ENCODE measurements around the gene ACRV1.
"Not testable (repeated sequence)": the region's sequence is repeated elsewhere in the genome, so short reads cannot be mapped to it uniquely, and the experiment has no call there.

The ACRV1 gene

GRCh38 chr11:125680747-125681146, at the start of gene ACRV1:
ACRV1 (minus strand) TSS chr11:125680847; CDS start chr11:125680780, 67 bp downstream.
- DNase-seq (ENCODE audit: low spot score) = no peak

- DNase-seq (ENCODE audit: low spot score) = no peak
These were observed 48.3 kb upstream of the ACRV1 start for GRCh38 chr11:125728969-125729368.

- DNase-seq (ENCODE audit: low spot score) = no peak
These were observed 43.5 kb upstream of the ACRV1 start for GRCh38 chr11:125724125-125724524.

GRCh38 chr11:125720781-125721180, 40.1 kb upstream of the ACRV1 start:
- DNase-seq (ENCODE audit: low spot score) = no peak

- not testable (repeated sequence) for DNase-seq (ENCODE audit: low spot score)
These were observed 24.0 kb upstream of the ACRV1 start for GRCh38 chr11:125704686-125705085.

- DNase-seq (ENCODE audit: low spot score) = no peak
These were observed 21.4 kb upstream of the ACRV1 start for GRCh38 chr11:125701858-125702621.

GRCh38 chr11:125701018-125701610, 20.5 kb upstream of the ACRV1 start:
- DNase-seq (ENCODE audit: low spot score) = no peak

- DNase-seq (ENCODE audit: low spot score) = no peak
These were observed 14.3 kb upstream of the ACRV1 start for GRCh38 chr11:125694951-125695350.

GRCh38 chr11:125692887-125693286, 12.2 kb upstream of the ACRV1 start:
- no peak for DNase-seq (ENCODE audit: low spot score)

- DNase-seq (ENCODE audit: low spot score) = no peak
These were observed 9.4 kb upstream of the ACRV1 start for GRCh38 chr11:125690006-125690405.

- DNase-seq (ENCODE audit: low spot score) = no peak
These were observed 8.7 kb upstream of the ACRV1 start for GRCh38 chr11:125689274-125689859.

GRCh38 chr11:125688632-125689031, 8.0 kb upstream of the ACRV1 start:
- no peak for DNase-seq (ENCODE audit: low spot score)

- no peak for DNase-seq (ENCODE audit: low spot score)
These were observed 7.4 kb upstream of the ACRV1 start for GRCh38 chr11:125688066-125688465.

- no peak for DNase-seq (ENCODE audit: low spot score)
These were observed 4.6 kb upstream of the ACRV1 start for GRCh38 chr11:125685228-125685627.

GRCh38 chr11:125679837-125680236, 810 bp downstream of the ACRV1 start:
- DNase-seq (ENCODE audit: low spot score) = no peak

GRCh38 chr11:125679397-125679796, 1.2 kb downstream of the ACRV1 start:
- no peak for DNase-seq (ENCODE audit: low spot score)

- no peak for DNase-seq (ENCODE audit: low spot score)
These were observed 5.5 kb downstream of the ACRV1 start for GRCh38 chr11:125675196-125675595.

GRCh38 chr11:125674210-125674609, 6.4 kb downstream of the ACRV1 start:
- DNase-seq (ENCODE audit: low spot score) = no peak

GRCh38 chr11:125671561-125671960, 9.1 kb downstream of the ACRV1 start:
- no peak for DNase-seq (ENCODE audit: low spot score)

- no peak for DNase-seq (ENCODE audit: low spot score)
These were observed 10.5 kb downstream of the ACRV1 start for GRCh38 chr11:125670172-125670571.

GRCh38 chr11:125667151-125667550, 13.5 kb downstream of the ACRV1 start:
- DNase-seq (ENCODE audit: low spot score) = no peak

- no peak for DNase-seq (ENCODE audit: low spot score)
These were observed 16.7 kb downstream of the ACRV1 start for GRCh38 chr11:125663910-125664309.

GRCh38 chr11:125662689-125663088, 18.0 kb downstream of the ACRV1 start:
- DNase-seq (ENCODE audit: low spot score) = no peak

Measured in hepatic stellate cell (primary cell).